Kidney capillary endothelial cell (primary cell): ENCODE measurements around the gene CBS.
"Not testable (repeated sequence)": the region's sequence is repeated elsewhere in the genome, so short reads cannot be mapped to it uniquely, and the experiment has no call there.

Experiments
- DNase-seq: peaks from one replicate; pipeline ENCODE4 v3.0.0-alpha.2; 2018; ENCODE audit warnings: low spot score

CBS gene

DNA sequence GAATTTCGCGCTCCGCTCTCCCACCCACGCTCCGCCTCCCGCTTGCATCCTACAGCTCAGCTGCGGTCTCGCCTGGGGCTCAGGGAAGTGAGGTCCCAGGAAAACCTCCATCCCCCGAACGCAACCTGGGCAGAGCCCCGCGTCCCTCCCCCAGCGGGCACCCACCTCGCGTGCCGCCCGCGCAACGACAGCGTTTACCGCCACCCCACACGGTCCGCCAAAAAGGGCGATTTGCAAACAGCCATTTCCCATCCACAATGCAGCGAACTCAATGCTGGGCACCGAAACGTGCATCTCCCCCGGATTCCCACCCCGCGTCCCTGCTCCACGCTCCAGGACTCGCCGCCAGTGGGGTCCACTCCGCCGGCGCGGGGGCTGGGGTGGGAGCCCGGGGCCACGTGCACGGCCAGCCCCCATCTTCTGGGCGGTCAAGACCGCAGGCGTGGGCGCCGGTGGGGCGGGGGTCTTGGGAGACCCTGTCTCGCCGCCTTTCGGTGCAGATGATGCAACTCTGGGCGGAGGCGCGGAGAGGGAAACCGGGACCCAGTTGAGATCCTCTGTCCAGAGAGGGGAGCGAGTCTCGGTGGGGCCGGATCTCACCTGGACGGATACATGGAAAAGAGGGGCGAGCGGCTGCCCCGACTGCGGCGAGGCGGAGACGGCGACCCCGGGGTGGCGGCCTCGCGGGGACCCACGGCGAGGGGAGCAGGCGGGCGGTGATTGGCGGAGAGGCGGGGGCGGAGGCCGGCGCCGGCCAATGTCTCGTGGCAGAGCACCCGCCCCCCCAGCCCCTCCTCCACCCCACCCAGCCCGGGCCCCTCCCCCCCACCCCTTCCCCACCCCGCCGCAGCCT, at the start of gene CBS:
Gene CBS (minus strand): TSS at position 666 of the 853 bp plus-strand sequence. CDS start 3,642 bp downstream, outside the sequence.
- not testable (repeated sequence) for DNase-seq

GRCh38 chr21:43115956-43116355, 40.3 kb upstream of the CBS start:
- not testable (repeated sequence) for DNase-seq

DNA sequence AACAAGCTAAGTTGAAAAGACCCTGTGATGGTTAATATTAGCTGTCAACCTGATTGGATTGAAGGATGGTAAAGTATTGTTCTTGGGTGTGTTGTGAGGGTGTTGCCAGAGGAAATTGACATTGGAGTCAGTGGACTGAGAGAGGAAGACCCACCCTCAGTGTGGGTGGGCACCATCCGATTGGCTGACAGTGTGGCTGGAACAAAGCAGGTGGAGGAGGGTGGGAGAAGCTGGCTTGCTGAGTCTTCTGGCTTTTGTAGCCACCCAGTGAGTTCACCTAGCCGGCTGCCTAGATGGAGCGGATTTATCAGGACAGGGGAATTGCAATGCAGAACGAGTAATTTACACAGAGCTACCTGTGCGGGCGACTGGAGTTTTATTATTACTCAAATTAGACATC, 38.8 kb upstream of the CBS start:
- not testable (repeated sequence) for DNase-seq

DNA sequence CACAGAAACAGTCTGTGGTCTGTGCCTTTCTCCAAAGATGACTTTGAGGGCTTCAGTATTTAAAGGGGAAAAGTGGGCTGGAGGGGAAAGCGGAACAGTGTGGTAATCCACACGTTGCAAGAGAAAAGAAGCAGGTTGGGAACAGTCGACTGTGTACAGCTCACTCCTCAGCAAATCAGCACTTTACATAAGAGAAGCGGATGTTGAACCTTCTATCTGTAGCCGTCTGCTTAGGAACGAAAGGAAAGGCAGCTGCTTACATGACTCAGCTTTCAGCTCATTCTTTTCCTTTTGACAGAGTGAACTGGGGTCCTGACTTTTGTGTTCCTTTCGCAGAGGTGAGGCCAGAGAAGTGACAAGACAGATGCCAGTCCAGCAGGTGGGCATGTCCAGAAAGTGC, 33.4 kb upstream of the CBS start:
- DNase-seq = not testable (repeated sequence)

- DNase-seq = not testable (repeated sequence)
Measured at GRCh38 chr21:43108177-43108576, 32.5 kb upstream of the CBS start.

- not testable (repeated sequence) for DNase-seq
Measured at GRCh38 chr21:43107794-43108137, 32.1 kb upstream of the CBS start.

DNA sequence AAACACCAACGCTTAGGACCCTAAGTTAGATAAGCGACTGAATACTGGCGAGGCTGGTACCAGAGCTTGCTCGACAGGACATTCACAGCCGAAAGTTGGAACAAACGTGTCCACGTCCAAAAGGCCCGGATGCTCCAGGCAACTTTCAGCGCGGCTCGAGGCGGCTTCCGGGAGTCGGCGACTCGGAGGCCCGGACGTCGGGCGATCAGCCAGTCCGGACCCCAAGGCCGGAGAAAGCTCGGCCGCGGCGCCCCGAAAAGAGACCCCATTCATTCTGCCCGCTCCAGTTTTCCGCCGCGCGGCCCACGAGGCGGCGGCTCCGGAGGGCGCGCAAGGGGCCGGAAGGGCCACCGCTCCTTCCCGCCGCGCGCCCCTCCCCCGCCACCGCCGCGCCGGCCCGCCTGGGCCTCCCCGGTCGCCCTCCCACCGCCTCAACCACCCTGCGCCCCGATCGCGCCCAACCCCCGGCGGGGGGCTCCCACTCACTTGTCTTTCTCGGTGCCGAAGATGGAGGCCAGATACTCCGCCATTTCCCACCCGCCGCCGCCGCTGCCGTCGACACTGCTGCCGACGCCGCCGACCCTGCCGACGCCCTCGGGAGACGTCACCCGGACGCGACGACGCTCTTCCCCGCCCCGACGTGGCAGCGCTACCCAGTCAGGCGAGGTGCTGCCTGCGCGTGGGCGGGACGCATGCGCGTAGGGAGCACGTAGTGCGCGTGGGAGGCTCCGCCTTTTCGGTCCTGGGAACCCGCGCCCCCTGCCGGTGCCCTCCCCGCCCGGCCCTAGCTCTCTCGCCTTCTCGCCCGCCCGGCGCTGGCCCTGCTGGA, 31.5 kb upstream of the CBS start, which contains the start of gene U2AF1:
Gene U2AF1 (minus strand): TSS at position 606 of the 829 bp plus-strand sequence. CDS start 76 bp downstream, at position 530.
- not testable (repeated sequence) for DNase-seq

- DNase-seq = not testable (repeated sequence)
Measured at GRCh38 chr21:43104642-43105041, 29.0 kb upstream of the CBS start.

DNA sequence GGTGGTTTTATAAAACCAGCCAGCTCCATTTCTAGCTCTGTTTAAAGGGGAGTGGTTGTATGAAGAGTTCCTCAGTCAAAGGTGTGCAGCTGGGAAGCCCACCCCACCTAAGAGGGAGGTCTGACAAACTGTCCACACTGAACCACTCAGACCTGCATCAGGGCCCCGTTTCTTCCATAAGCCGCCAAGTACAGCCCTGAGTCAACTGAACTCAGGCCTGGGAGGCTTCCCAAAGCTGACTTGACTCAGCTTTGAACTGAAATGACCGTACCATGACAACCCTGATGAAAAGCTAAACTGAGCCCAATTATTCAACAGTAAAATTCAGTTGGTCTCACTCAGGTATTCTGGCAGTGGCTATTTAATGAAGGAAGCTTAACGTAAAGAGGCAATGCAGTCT, 26.6 kb upstream of the CBS start:
- not testable (repeated sequence) for DNase-seq

- DNase-seq = not testable (repeated sequence)
Measured at GRCh38 chr21:43101676-43102075, 26.0 kb upstream of the CBS start.

DNA sequence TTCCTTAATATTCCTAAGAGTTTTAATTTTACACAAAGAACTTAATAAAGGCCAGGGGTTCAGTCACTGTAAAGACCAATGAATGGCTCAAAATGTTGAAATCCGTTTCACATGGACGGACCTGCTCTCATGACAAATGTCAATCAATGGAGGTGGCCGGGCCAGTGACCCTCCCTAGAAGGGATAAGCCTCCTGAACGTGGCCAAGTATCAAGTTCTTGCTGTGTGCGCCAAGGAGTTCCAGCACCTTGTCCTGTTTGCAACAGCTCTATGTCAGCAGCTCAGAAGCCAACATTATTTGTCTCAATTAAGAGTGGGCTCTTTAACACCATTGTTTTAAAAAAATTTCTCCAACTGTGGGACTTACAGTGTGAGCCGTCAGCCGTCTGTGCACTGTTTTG, 25.4 kb upstream of the CBS start:
- not testable (repeated sequence) for DNase-seq

GRCh38 chr21:43091979-43092614, 16.5 kb upstream of the CBS start:
- not testable (repeated sequence) for DNase-seq

- DNase-seq = not testable (repeated sequence)
Measured at GRCh38 chr21:43090947-43091346, 15.3 kb upstream of the CBS start.

- DNase-seq = not testable (repeated sequence)
Measured at GRCh38 chr21:43089463-43089862, 13.8 kb upstream of the CBS start.

GRCh38 chr21:43082587-43083300, 7.1 kb upstream of the CBS start:
- not testable (repeated sequence) for DNase-seq

- not testable (repeated sequence) for DNase-seq
Measured at GRCh38 chr21:43076643-43077042, 1.0 kb upstream of the CBS start.

DNA sequence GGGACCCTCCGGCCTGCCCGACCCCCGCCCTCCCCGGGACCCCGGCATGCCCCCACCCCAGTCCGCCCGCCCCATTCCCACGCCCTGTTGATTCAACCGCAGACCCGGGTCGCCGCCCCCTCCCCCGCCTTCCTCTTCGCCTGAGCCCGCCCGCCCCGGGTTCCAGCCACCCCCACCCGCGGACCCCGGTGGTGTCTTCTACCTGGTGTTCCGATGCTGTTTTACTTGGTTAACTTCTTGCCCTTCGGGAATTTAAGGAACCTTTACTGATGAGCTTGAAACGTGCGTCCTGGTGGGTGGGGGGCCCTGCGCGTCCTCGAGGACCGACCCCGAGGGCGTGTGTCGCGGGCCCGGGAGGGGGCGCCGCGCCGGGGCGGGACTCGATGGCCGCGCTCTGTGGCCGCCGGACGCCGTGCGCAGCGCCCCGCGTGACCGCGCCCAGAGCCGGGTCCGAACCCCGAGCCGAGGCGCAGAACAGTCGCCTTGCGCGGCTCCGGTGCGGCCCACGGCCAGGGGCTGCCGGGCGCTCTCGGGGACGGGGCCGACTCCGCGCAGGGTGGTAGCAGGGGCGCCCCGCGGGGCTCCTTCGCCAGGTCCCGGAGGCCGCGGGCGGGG, 495 bp upstream of the CBS start:
- not testable (repeated sequence) for DNase-seq

DNA sequence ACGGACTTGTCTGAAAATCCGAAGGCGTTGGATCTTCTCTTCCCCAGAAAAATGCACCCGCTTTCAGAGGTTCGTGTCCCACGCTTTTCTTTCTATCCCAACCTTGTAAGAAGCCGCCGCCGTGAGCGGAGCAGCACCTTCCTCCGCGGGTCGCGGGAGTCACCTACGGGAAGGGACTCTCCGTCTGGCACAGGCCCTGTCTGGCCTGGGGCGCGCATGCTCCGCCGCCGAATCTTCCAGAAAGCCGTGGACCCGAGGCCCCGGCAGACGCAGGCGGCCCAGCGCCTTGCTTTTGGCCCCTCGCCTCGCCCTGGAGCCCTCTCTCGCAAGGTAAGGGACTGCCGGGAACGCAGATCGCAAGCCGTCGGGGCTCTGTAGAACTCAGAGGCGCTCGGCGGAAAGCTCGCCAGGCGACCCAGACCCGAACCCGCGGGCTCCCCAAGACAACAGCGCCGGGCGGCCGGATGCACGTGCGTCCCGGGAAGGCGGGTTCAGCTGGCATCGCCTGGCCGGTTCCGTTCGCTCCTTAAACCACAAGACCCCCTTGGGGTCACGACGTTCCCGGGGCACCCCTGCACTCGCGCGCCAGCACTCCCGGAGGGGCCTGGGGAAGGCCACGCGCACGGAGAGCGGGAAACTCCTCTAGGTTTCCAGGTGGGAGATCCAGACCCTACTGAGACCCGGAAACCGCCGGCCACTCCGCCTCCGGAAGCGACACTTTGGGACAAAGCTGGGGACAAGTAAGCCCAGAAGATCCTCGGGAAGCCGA, 1.1 kb downstream of the CBS start:
- DNase-seq = not testable (repeated sequence)

- not testable (repeated sequence) for DNase-seq
Measured at GRCh38 chr21:43072742-43073141, 2.9 kb downstream of the CBS start.

DNA sequence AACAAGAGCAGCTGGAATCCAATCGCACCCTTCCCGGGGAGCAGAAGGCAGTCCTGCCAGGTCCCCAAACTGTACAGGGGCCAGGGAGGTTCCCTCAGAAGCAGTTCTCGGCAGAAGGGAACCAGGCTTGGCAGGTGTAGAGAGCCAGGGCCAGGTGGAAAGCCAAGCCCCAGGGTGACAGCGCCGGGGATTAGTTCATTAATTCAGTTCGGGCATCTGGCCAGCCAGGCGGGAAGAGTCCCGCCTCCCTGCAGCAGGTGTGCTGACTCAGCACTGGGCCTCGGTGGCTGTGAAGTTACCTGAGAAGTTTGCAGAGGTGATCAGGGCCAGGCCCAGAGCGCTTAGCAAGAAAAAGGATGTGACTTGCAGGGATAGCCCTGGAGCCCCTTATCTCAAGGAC, 6.0 kb downstream of the CBS start:
- not testable (repeated sequence) for DNase-seq
